ENCODE measurements around the gene PVALEF.

DNA sequence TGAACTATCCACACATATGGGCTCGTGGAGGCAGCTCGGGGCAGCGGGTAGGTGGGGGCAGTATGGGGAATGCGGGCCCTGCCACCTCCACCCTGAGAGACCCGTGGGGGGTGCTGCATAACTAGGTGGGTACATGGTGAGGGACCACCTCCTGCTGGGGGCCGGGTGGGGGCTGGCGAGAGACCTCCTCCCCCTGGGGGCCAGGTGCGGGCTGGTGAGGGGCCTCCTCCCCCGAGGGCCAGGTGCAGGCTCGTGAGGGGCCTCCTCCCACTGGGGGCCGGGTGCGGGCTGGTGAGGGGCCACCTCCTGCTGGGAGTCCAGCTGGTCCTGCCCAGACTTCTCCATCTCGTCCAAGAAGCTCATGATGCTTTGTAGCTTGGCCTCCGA, 32.1 kb downstream of the PVALEF start:
- TF ChIP-seq, protein P1, sequence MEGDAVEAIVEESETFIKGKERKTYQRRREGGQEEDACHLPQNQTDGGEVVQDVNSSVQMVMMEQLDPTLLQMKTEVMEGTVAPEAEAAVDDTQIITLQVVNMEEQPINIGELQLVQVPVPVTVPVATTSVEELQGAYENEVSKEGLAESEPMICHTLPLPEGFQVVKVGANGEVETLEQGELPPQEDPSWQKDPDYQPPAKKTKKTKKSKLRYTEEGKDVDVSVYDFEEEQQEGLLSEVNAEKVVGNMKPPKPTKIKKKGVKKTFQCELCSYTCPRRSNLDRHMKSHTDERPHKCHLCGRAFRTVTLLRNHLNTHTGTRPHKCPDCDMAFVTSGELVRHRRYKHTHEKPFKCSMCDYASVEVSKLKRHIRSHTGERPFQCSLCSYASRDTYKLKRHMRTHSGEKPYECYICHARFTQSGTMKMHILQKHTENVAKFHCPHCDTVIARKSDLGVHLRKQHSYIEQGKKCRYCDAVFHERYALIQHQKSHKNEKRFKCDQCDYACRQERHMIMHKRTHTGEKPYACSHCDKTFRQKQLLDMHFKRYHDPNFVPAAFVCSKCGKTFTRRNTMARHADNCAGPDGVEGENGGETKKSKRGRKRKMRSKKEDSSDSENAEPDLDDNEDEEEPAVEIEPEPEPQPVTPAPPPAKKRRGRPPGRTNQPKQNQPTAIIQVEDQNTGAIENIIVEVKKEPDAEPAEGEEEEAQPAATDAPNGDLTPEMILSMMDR (IDR thresholded peaks at IDR 0.05), result no peak
- TF ChIP-seq POLR2A (IDR thresholded peaks at IDR 0.05), result no peak
